ENCODE measurements around the gene NDUFAF8.
A peak's percentile ranks its signal among the peaks of the same experiment; 100 is the strongest.

The NDUFAF8 gene

DNA sequence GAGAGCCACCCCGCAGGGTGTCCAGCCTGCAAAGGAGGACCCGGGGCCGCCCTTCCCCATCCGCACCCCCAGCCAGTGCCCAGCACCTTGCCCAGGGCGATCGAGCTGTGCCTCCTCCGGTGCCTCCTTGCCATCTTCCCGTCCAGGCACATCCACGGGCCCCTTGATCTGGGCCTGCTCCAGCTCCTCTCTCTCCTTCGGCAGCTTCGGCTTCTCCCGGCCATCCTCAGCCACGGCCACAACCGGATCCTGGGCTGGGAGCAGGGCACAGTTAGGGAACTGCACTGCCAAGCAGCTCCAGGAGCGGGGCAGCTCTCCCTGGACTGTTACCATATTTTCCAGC lies 13.8 kb downstream of the NDUFAF8 start:
- Histone ChIP-seq H3K27me3 (replicated peaks in 2 of 5; ENCODE audit: control insufficient read depth in 4 of 5, insufficient read depth in 5 of 5, low read length in 4 of 5) (no peaks in the 10 kb centered on the region), H3K4me3 (ENCODE audit: control insufficient read depth in 1 of 7, extremely low read depth in 1 of 7, insufficient read depth in 4 of 7, low read depth in 2 of 7, low read length in 6 of 7) (no peak overlapping the region), H3K36me3 (ENCODE audit: control insufficient read depth in 4 of 4, insufficient read depth in 4 of 4, low read length in 3 of 4) (peaks cover 2 to 60% (median 40%) of the 10 kb centered on the region in 4 experiments), H3K27ac (ENCODE audit: insufficient read depth in 1 of 2, low read depth in 1 of 2, low read length in 2 of 2, poor library complexity in 1 of 2, severe bottlenecking in 2 of 2) (no peak overlapping the region), H3K4me1 (ENCODE audit: control extremely low read depth in 1 of 4, control insufficient read depth in 4 of 4, insufficient read depth in 4 of 4, low read length in 3 of 4) (peaks cover 0 to 9% (median 0%) of the 10 kb centered on the region in 4 experiments), H3K9me3 (ENCODE audit: control extremely low read depth in 1 of 5, control insufficient read depth in 4 of 5, insufficient read depth in 2 of 5, low read depth in 1 of 5, low read length in 4 of 5) (no peaks in the 10 kb centered on the region)
- CTCF ChIA-PET = interaction anchor here (0.8 to 3.0 kb wide), 11 partner anchors 19 to 348 kb away, joined by 3 to 19 read pairs (median 3); no protein-coding TSS in a partner anchor
- WGBS (ENCODE audit: insufficient coverage) = 91% methylated on average over 14 of the region's 15 CpGs
- DNase-seq = no peak
- POLR2A ChIA-PET = no interaction called here

DNA sequence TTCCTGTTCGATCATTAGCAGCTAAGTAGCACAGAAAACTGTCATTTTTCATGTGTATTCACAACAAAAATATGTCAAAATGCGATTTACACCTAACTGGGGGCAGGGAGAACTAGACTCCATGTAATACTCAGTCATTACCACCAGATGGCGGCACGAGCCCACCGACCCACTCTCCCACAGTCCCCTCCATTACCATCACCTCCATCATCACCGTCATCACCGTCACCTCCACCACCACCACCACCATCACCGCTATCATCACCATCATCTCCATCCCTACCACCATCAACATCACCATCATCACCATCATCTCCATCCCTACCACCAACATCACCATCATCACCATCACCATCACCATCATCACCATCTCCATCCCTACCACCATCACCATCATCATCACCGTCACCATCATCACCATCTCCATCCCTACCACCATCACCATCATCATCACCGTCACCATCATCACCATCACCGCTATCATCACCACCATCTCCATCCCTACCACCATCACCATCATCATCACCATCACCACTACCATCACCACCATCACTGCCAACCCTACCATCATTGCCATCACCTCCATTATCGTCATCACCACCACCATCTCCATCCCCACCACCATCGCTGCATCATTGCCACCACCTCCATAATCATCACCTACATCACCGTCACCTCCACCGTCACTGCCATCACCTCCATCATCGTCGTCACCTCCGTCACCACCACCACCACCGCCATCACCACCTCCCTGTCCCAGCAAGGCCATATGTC lies 14.4 kb downstream of the NDUFAF8 start:
- CTCF ChIA-PET = interaction anchor here (0.8 to 3.0 kb wide), 15 partner anchors 18 to 347 kb away, joined by 3 to 19 read pairs (median 3); partner anchors contain the start of gene SLC38A10
- no peaks in the 10 kb centered on the region for H3K9me3 ChIP-seq (ENCODE audit: control extremely low read depth in 1 of 5, control insufficient read depth in 4 of 5, insufficient read depth in 2 of 5, low read depth in 1 of 5, low read length in 4 of 5)
- peak; percentile 45 to 70 (median 57) for DNase-seq
- POLR2A ChIA-PET = no interaction called here
- H3K27ac ChIP-seq (ENCODE audit: insufficient read depth in 1 of 2, low read depth in 1 of 2, low read length in 2 of 2, poor library complexity in 1 of 2, severe bottlenecking in 2 of 2) = no peak overlapping the region
- WGBS (ENCODE audit: insufficient coverage) = 62% methylated on average over 17 of the region's 19 CpGs
- peaks cover 2 to 66% (median 45%) of the 10 kb centered on the region in 4 experiments for H3K36me3 ChIP-seq (ENCODE audit: control insufficient read depth in 4 of 4, insufficient read depth in 4 of 4, low read length in 3 of 4)
- H3K27me3 ChIP-seq (replicated peaks in 2 of 5; ENCODE audit: control insufficient read depth in 4 of 5, insufficient read depth in 5 of 5, low read length in 4 of 5) = no peaks in the 10 kb centered on the region
- peaks cover 0 to 9% (median 0%) of the 10 kb centered on the region in 4 experiments for H3K4me1 ChIP-seq (ENCODE audit: control extremely low read depth in 1 of 4, control insufficient read depth in 4 of 4, insufficient read depth in 4 of 4, low read length in 3 of 4)
- H3K4me3 ChIP-seq (ENCODE audit: control insufficient read depth in 1 of 7, extremely low read depth in 1 of 7, insufficient read depth in 4 of 7, low read depth in 2 of 7, low read length in 6 of 7) = no peak overlapping the region

DNA sequence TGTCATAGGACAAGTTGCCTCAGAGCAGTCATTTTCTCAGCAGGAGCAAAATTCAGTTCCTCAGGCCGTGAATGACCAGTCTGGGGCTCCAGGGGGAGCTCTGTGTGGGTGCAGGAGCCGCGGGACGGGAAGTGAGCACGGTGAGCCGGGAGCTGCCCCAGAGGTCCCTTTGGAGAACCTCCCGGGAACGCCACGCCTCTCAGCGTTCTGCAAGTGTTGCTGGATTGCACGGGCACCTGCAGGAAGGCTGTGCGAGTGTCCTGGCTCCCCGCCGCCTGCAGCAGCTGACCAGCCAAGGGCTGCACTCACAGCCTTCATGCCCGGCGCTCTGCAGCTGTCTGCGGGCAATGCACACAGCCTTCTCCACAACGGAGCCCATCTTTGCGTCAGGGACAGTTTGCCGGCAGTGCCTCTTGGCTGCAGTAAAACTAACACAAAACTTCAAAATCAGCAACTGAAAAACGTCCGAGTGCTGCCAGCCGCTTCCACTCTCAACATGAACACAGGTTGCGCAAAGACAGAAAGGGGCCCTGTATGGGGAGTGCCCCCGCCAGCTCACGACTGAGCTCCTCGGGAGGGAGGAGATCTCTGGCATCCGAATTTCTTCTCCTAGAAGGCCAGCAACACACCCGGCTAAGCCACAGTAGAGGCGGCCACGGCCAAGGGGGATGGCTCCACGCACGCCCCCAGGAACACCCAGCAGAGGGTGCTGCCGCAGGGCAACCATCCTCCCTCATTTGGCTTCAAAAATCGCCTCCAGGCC lies 16.0 kb downstream of the NDUFAF8 start:
- Histone ChIP-seq H3K27ac (ENCODE audit: insufficient read depth in 1 of 2, low read depth in 1 of 2, low read length in 2 of 2, poor library complexity in 1 of 2, severe bottlenecking in 2 of 2) (no peak overlapping the region), H3K4me3 (ENCODE audit: control insufficient read depth in 1 of 7, extremely low read depth in 1 of 7, insufficient read depth in 4 of 7, low read depth in 2 of 7, low read length in 6 of 7) (no peak overlapping the region), H3K9me3 (ENCODE audit: control extremely low read depth in 1 of 5, control insufficient read depth in 4 of 5, insufficient read depth in 2 of 5, low read depth in 1 of 5, low read length in 4 of 5) (no peaks in the 10 kb centered on the region), H3K4me1 (ENCODE audit: control extremely low read depth in 1 of 4, control insufficient read depth in 4 of 4, insufficient read depth in 4 of 4, low read length in 3 of 4) (peaks cover 0 to 9% (median 0%) of the 10 kb centered on the region in 4 experiments), H3K36me3 (ENCODE audit: control insufficient read depth in 4 of 4, insufficient read depth in 4 of 4, low read length in 3 of 4) (peaks cover 2 to 75% (median 49%) of the 10 kb centered on the region in 4 experiments), H3K27me3 (replicated peaks in 2 of 5; ENCODE audit: control insufficient read depth in 4 of 5, insufficient read depth in 5 of 5, low read length in 4 of 5) (no peaks in the 10 kb centered on the region)
- POLR2A ChIA-PET = no interaction called here
- peak in 2 of 3 donors; percentile 16 to 27 for DNase-seq
- CTCF ChIA-PET = interaction anchor here (0.7 to 3.0 kb wide), 11 partner anchors 15 to 346 kb away, joined by 3 to 19 read pairs (median 4); partner anchors contain the start of gene SLC38A10
- 75% methylated on average over 31 of the region's 35 CpGs for WGBS (ENCODE audit: insufficient coverage)

DNA sequence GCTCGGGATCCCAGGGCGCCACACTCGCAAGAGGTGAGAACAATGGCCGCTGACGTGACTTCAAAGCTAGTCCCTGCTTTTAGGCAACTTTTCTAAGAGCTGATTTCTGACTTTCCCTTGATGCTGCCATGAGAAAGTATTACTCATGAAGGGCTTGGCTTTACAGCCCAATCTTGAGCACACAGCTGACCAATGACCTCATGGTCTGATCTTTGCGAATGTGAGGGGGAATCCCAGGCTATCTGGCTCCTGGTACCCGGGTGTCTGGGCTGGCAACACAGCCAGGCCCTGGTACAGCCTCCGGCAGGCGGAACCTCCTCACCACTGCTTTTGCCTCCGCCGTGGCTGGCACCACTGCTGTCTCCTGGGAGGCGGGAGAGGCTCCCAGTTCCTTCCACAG lies 17.5 kb downstream of the NDUFAF8 start:
- Histone ChIP-seq H3K27me3 (replicated peaks in 2 of 5; ENCODE audit: control insufficient read depth in 4 of 5, insufficient read depth in 5 of 5, low read length in 4 of 5) (no peaks in the 10 kb centered on the region), H3K4me1 (ENCODE audit: control extremely low read depth in 1 of 4, control insufficient read depth in 4 of 4, insufficient read depth in 4 of 4, low read length in 3 of 4) (peaks cover 0 to 9% (median 0%) of the 10 kb centered on the region in 4 experiments), H3K9me3 (ENCODE audit: control extremely low read depth in 1 of 5, control insufficient read depth in 4 of 5, insufficient read depth in 2 of 5, low read depth in 1 of 5, low read length in 4 of 5) (no peaks in the 10 kb centered on the region), H3K4me3 (ENCODE audit: control insufficient read depth in 1 of 7, extremely low read depth in 1 of 7, insufficient read depth in 4 of 7, low read depth in 2 of 7, low read length in 6 of 7) (no peak overlapping the region), H3K36me3 (ENCODE audit: control insufficient read depth in 4 of 4, insufficient read depth in 4 of 4, low read length in 3 of 4) (peaks cover 0 to 75% (median 49%) of the 10 kb centered on the region in 4 experiments), H3K27ac (ENCODE audit: insufficient read depth in 1 of 2, low read depth in 1 of 2, low read length in 2 of 2, poor library complexity in 1 of 2, severe bottlenecking in 2 of 2) (no peak overlapping the region)
- WGBS (ENCODE audit: insufficient coverage) = 93% methylated on average over 11 of the region's 12 CpGs
- no peak for DNase-seq
- ChIA-PET POLR2A (no interaction called here), CTCF (interaction anchor here (0.8 to 2.4 kb wide), 9 partner anchors 11 to 344 kb away, joined by 3 to 8 read pairs (median 4); no protein-coding TSS in a partner anchor)

DNA sequence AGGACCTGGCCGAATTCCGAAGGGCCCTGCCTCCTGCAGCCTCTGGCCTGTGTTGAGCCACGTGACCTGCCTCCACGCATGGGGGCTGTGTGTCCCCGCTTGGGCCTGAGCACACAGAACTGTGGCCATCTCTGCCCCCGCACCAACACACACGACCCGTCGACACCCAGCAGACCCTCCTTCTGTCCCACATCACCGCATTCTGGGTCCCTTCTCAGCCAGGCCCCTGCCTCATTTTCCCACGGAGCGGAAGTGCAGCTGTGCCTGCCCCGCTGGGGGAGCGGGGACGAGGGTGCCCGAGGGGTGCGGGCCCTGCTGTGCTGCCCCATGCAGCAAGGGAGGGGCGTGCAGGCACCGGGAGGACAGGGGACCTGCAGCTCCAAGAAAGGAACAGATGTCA lies 18.4 kb downstream of the NDUFAF8 start:
- H3K36me3 ChIP-seq (ENCODE audit: control insufficient read depth in 4 of 4, insufficient read depth in 4 of 4, low read length in 3 of 4) = peaks cover 0 to 75% (median 49%) of the 10 kb centered on the region in 4 experiments
- ChIA-PET CTCF (interaction anchor here (0.8 to 2.4 kb wide), 10 partner anchors 10 to 343 kb away, joined by 3 to 8 read pairs (median 4); no protein-coding TSS in a partner anchor), POLR2A (interaction anchor here (1.0 kb wide), 1 partner anchor 28 kb away, joined by 3 read pairs; no protein-coding TSS in a partner anchor)
- DNase-seq = no peak
- no peaks in the 10 kb centered on the region for H3K9me3 ChIP-seq (ENCODE audit: control extremely low read depth in 1 of 5, control insufficient read depth in 4 of 5, insufficient read depth in 2 of 5, low read depth in 1 of 5, low read length in 4 of 5)
- peaks cover 0 to 9% (median 0%) of the 10 kb centered on the region in 4 experiments for H3K4me1 ChIP-seq (ENCODE audit: control extremely low read depth in 1 of 4, control insufficient read depth in 4 of 4, insufficient read depth in 4 of 4, low read length in 3 of 4)
- H3K27ac ChIP-seq (ENCODE audit: insufficient read depth in 1 of 2, low read depth in 1 of 2, low read length in 2 of 2, poor library complexity in 1 of 2, severe bottlenecking in 2 of 2) = no peak overlapping the region
- H3K4me3 ChIP-seq (ENCODE audit: control insufficient read depth in 1 of 7, extremely low read depth in 1 of 7, insufficient read depth in 4 of 7, low read depth in 2 of 7, low read length in 6 of 7) = no peak overlapping the region
- no peaks in the 10 kb centered on the region for H3K27me3 ChIP-seq (replicated peaks in 2 of 5; ENCODE audit: control insufficient read depth in 4 of 5, insufficient read depth in 5 of 5, low read length in 4 of 5)
- 99% methylated on average over 18 of the region's 19 CpGs for WGBS (ENCODE audit: insufficient coverage)

DNA sequence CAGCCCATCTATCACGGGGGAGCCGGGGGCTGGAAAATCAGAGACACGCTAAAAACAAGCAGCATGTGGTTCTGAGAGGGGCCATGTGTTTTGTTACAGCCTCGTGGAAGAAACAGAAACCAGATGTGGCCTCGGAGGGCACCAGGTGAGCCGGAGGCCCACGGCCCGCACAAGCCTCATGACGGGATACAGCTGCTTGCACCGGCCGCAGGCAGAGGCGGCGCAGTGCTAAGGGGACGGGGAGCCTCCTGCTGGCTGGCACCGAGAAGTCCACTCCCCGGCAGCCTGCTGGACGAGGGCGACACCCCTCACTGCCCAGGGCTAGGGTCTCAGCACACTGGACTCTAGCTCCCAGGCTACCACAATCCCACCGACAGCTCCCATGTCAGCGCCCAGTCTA lies 19.2 kb downstream of the NDUFAF8 start:
- 97% methylated on average over 20 of the region's 20 CpGs for WGBS (ENCODE audit: insufficient coverage)

More for the DNA sequence above, 19.2 kb downstream of the NDUFAF8 start:
- POLR2A ChIA-PET = interaction anchor here (1.0 kb wide), 1 partner anchor 27 kb away, joined by 3 read pairs; no protein-coding TSS in a partner anchor
- Histone ChIP-seq H3K27me3 (replicated peaks in 2 of 5; ENCODE audit: control insufficient read depth in 4 of 5, insufficient read depth in 5 of 5, low read length in 4 of 5) (no peaks in the 10 kb centered on the region), H3K9me3 (ENCODE audit: control extremely low read depth in 1 of 5, control insufficient read depth in 4 of 5, insufficient read depth in 2 of 5, low read depth in 1 of 5, low read length in 4 of 5) (no peaks in the 10 kb centered on the region), H3K4me3 (ENCODE audit: control insufficient read depth in 1 of 7, extremely low read depth in 1 of 7, insufficient read depth in 4 of 7, low read depth in 2 of 7, low read length in 6 of 7) (no peak overlapping the region), H3K36me3 (ENCODE audit: control insufficient read depth in 4 of 4, insufficient read depth in 4 of 4, low read length in 3 of 4) (peaks cover 0 to 79% (median 51%) of the 10 kb centered on the region in 4 experiments), H3K27ac (ENCODE audit: insufficient read depth in 1 of 2, low read depth in 1 of 2, low read length in 2 of 2, poor library complexity in 1 of 2, severe bottlenecking in 2 of 2) (no peak overlapping the region), H3K4me1 (ENCODE audit: control extremely low read depth in 1 of 4, control insufficient read depth in 4 of 4, insufficient read depth in 4 of 4, low read length in 3 of 4) (peaks cover 0 to 9% (median 0%) of the 10 kb centered on the region in 4 experiments)
- CTCF ChIA-PET = interaction anchor here (0.8 to 2.4 kb wide), 9 partner anchors 11 to 281 kb away, joined by 3 to 8 read pairs (median 3); no protein-coding TSS in a partner anchor
- no peak for DNase-seq
